H1 (cell line): ENCODE results near the gene CFD. TPM values are rescaled to one million over a fixed set of nuclear protein-coding genes. Genes with fewer than 3 reads are reported as not detected.

Experiments
- BRCA1 ChIP-seq: IDR thresholded peaks from 2 replicates; pipeline ENCODE4 v1.6.1; 2012; ENCODE audit warnings: low read depth, low read length, improper control_type of control experiment
- CHD1 ChIP-seq: IDR thresholded peaks from 2 replicates; pipeline ENCODE4 v1.6.1; 2012; ENCODE audit warnings: low read depth, low read length, improper control_type of control experiment
- EGR1 ChIP-seq: IDR thresholded peaks from 2 replicates; pipeline ENCODE4 v1.6.1; 2011; ENCODE audit warnings: low read depth, low read length, borderline replicate concordance
- FOSL1 ChIP-seq: IDR thresholded peaks from 2 replicates; pipeline ENCODE4 v1.6.1; 2011; ENCODE audit warnings: mild to moderate bottlenecking, low read depth, low read length, moderate library complexity; ENCODE audit not compliant: insufficient read depth
- JUND ChIP-seq: IDR thresholded peaks from 2 replicates; pipeline ENCODE4 v1.6.1; 2011; ENCODE audit warnings: mild to moderate bottlenecking, improper control_type of control experiment, low read length
- MAFK ChIP-seq: IDR thresholded peaks from 2 replicates; pipeline ENCODE4 v1.6.1; 2012; ENCODE audit warnings: low read depth, mild to moderate bottlenecking, improper control_type of control experiment, low read length
- RBBP5 ChIP-seq: IDR thresholded peaks from 2 replicates; pipeline ENCODE4 v1.7.1; 2012; ENCODE audit warnings: low read depth, mild to moderate bottlenecking, inconsistent platforms, low read length, moderate library complexity, borderline replicate concordance
- SRF ChIP-seq: IDR thresholded peaks from 2 replicates; pipeline ENCODE4 v1.6.1; 2011; ENCODE audit warnings: mild to moderate bottlenecking, low read depth, low read length, moderate library complexity
- YY1 ChIP-seq: IDR thresholded peaks from 2 replicates; pipeline ENCODE4 v1.6.1; 2011; ENCODE audit warnings: low read depth, mild to moderate bottlenecking, low read length
- polyA plus RNA-seq, 7 experiments: library from polyadenylated mRNA; depleted of rRNA in 3 of 7; stranded (reverse) in 5 of 7; unstranded in 2 of 7; fragments of >200 nt in 5 of 7; fragments of 200-250 nt in 2 of 7; gene quantifications; 1 replicate in 5 of 7; 2 replicates in 1 of 7; 4 replicates in 1 of 7; pipeline versions ENCODE4 v1.2.1 to v1.2.3, GENCODE V29; 2011 to 2013; ENCODE audit warnings: missing spikeins in 2 of 7, mixed read lengths in 2 of 7
- total RNA-seq: library from RNA; stranded (reverse); fragmentation: NEBNext Ultra II Directional; extraction: Animal tissue kit (Norgen Biotek cat#: 25700); gene quantifications from 2 replicates; pipeline ENCODE4 v1.2.1, GENCODE V29; 2021
- TF ChIP-seq, protein P1 (sequence below): fragments of 300-600 bp; sonication (generic); IDR thresholded peaks from 2 replicates; pipeline ENCODE4 v1.7.1; 2012; ENCODE audit warnings: low read length, moderate library complexity, mild to moderate bottlenecking, inconsistent platforms; ENCODE audit not compliant: insufficient replicate concordance

The CFD gene
- total and polyA plus RNA-seq, 2 of the 8 experiments (the other 6 are each of a cell fraction or from before 2014, with no cell fraction given) = 1.7 to 2.8 TPM

DNA sequence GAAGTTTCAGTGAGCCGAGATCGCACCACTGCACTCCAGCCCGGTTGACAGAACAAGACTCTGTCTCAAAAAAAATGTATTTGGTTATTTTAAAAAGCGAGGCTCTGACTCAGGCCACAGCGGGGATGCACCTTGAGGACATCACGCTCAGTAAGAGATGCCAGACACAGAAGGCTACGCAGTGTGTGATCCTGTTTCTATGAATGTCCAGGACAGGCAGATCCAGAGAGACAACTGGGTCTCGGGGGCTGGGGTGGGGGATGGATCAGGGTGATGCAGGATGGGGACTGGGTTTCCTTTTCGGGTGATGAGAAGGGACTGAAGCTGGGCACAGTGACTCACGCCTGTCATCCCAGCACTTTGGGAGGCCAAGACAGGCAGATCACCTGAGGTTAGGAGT lies 28.1 kb downstream of the CFD start (continued):
- TF ChIP-seq, protein P1, sequence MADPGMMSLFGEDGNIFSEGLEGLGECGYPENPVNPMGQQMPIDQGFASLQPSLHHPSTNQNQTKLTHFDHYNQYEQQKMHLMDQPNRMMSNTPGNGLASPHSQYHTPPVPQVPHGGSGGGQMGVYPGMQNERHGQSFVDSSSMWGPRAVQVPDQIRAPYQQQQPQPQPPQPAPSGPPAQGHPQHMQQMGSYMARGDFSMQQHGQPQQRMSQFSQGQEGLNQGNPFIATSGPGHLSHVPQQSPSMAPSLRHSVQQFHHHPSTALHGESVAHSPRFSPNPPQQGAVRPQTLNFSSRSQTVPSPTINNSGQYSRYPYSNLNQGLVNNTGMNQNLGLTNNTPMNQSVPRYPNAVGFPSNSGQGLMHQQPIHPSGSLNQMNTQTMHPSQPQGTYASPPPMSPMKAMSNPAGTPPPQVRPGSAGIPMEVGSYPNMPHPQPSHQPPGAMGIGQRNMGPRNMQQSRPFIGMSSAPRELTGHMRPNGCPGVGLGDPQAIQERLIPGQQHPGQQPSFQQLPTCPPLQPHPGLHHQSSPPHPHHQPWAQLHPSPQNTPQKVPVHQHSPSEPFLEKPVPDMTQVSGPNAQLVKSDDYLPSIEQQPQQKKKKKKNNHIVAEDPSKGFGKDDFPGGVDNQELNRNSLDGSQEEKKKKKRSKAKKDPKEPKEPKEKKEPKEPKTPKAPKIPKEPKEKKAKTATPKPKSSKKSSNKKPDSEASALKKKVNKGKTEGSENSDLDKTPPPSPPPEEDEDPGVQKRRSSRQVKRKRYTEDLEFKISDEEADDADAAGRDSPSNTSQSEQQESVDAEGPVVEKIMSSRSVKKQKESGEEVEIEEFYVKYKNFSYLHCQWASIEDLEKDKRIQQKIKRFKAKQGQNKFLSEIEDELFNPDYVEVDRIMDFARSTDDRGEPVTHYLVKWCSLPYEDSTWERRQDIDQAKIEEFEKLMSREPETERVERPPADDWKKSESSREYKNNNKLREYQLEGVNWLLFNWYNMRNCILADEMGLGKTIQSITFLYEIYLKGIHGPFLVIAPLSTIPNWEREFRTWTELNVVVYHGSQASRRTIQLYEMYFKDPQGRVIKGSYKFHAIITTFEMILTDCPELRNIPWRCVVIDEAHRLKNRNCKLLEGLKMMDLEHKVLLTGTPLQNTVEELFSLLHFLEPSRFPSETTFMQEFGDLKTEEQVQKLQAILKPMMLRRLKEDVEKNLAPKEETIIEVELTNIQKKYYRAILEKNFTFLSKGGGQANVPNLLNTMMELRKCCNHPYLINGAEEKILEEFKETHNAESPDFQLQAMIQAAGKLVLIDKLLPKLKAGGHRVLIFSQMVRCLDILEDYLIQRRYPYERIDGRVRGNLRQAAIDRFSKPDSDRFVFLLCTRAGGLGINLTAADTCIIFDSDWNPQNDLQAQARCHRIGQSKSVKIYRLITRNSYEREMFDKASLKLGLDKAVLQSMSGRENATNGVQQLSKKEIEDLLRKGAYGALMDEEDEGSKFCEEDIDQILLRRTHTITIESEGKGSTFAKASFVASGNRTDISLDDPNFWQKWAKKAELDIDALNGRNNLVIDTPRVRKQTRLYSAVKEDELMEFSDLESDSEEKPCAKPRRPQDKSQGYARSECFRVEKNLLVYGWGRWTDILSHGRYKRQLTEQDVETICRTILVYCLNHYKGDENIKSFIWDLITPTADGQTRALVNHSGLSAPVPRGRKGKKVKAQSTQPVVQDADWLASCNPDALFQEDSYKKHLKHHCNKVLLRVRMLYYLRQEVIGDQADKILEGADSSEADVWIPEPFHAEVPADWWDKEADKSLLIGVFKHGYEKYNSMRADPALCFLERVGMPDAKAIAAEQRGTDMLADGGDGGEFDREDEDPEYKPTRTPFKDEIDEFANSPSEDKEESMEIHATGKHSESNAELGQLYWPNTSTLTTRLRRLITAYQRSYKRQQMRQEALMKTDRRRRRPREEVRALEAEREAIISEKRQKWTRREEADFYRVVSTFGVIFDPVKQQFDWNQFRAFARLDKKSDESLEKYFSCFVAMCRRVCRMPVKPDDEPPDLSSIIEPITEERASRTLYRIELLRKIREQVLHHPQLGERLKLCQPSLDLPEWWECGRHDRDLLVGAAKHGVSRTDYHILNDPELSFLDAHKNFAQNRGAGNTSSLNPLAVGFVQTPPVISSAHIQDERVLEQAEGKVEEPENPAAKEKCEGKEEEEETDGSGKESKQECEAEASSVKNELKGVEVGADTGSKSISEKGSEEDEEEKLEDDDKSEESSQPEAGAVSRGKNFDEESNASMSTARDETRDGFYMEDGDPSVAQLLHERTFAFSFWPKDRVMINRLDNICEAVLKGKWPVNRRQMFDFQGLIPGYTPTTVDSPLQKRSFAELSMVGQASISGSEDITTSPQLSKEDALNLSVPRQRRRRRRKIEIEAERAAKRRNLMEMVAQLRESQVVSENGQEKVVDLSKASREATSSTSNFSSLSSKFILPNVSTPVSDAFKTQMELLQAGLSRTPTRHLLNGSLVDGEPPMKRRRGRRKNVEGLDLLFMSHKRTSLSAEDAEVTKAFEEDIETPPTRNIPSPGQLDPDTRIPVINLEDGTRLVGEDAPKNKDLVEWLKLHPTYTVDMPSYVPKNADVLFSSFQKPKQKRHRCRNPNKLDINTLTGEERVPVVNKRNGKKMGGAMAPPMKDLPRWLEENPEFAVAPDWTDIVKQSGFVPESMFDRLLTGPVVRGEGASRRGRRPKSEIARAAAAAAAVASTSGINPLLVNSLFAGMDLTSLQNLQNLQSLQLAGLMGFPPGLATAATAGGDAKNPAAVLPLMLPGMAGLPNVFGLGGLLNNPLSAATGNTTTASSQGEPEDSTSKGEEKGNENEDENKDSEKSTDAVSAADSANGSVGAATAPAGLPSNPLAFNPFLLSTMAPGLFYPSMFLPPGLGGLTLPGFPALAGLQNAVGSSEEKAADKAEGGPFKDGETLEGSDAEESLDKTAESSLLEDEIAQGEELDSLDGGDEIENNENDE = no peak
- TF ChIP-seq BRCA1 (no peak), YY1 (no peak), JUND (no peak), MAFK (no peak), EGR1 (no peak), SRF (no peak), FOSL1 (no peak), RBBP5 (no peak), CHD1 (no peak)
